SK-N-SH treated with all-trans-retinoic acid at 6 μM for 48 hours (cell line): Measurements from ENCODE around the gene SETD3.

Experiments used
- ATAC-seq: fragments of 200-7000 bp; cut with Tn5 transposase; 3 replicates; pipeline ENCODE4 v1.9.1; 2020; ENCODE audit warnings: mild to moderate bottlenecking, moderate library complexity
- ARNTL ChIP-seq: fragments of 450-650 bp; formaldehyde crosslinking; IDR thresholded peaks from 2 replicates; pipeline ENCODE4 v1.5.0; 2020; ENCODE audit warnings: low read depth, mild to moderate bottlenecking, moderate library complexity, borderline replicate concordance
- BACH2 ChIP-seq: fragments of 250-450 bp; sonication (Bioruptor Pico); IDR thresholded peaks from 2 replicates; pipeline ENCODE4 v1.9.0; 2021; ENCODE audit warnings: mild to moderate bottlenecking, borderline replicate concordance
- CREB5 ChIP-seq: fragments of 250-450 bp; sonication (Bioruptor Pico); IDR thresholded peaks from 2 replicates; pipeline ENCODE4 v1.5.1; 2020; ENCODE audit warnings: low read depth, mild to moderate bottlenecking, moderate library complexity
- CSDC2 ChIP-seq: fragments of 250-450 bp; sonication (Bioruptor Pico); IDR thresholded peaks from 2 replicates; pipeline ENCODE4 v1.5.0; 2020; ENCODE audit warnings: mild to moderate bottlenecking, moderate library complexity
- ESRRG ChIP-seq: fragments of 250-450 bp; sonication (Bioruptor Pico); IDR thresholded peaks from 2 replicates; pipeline ENCODE4 v1.6.1; 2021; ENCODE audit warnings: mild to moderate bottlenecking
- GLIS3 ChIP-seq: fragments of 250-450 bp; sonication (Bioruptor Pico); IDR thresholded peaks from 2 replicates; pipeline ENCODE4 v1.5.0; 2020; ENCODE audit warnings: mild to moderate bottlenecking, moderate library complexity
- ISL1 ChIP-seq: fragments of 250-450 bp; sonication (Bioruptor Pico); IDR thresholded peaks from 2 replicates; pipeline ENCODE4 v2.1.2; 2022; ENCODE audit warnings: mild to moderate bottlenecking, moderate library complexity
- OSR1 ChIP-seq: fragments of 250-450 bp; sonication (Bioruptor Pico); IDR thresholded peaks from 2 replicates; pipeline ENCODE4 v1.8.0; 2022; ENCODE audit warnings: moderate library complexity, mild to moderate bottlenecking, inconsistent platforms
- PATZ1 ChIP-seq: fragments of 250-450 bp; sonication (Bioruptor Pico); IDR thresholded peaks from 2 replicates; pipeline ENCODE4 v1.8.0; 2020; ENCODE audit warnings: mild to moderate bottlenecking, moderate library complexity, borderline replicate concordance
- PPARA ChIP-seq: fragments of 250-450 bp; sonication (Bioruptor Pico); IDR thresholded peaks from 2 replicates; pipeline ENCODE4 v1.5.0; 2020; ENCODE audit warnings: mild to moderate bottlenecking, borderline replicate concordance
- RARB ChIP-seq: fragments of 250-450 bp; sonication (Bioruptor Pico); IDR thresholded peaks from 2 replicates; pipeline ENCODE4 v1.8.0; 2021; ENCODE audit warnings: mild to moderate bottlenecking, moderate library complexity
- SNAI2 ChIP-seq: fragments of 250-450 bp; sonication (Bioruptor Pico); IDR thresholded peaks from 2 replicates; pipeline ENCODE4 v1.5.0; 2020; ENCODE audit warnings: mild to moderate bottlenecking, moderate library complexity
- TCF4 ChIP-seq: fragments of 250-450 bp; sonication (Bioruptor Pico); IDR thresholded peaks from 2 replicates; pipeline ENCODE4 v1.8.0; 2021; ENCODE audit warnings: mild to moderate bottlenecking, moderate library complexity, borderline replicate concordance
- TSHZ2 ChIP-seq: fragments of 250-450 bp; sonication (Bioruptor Pico); IDR thresholded peaks from 2 replicates; pipeline ENCODE4 v1.5.0; 2020; ENCODE audit warnings: mild to moderate bottlenecking, moderate library complexity
- ZFP3 ChIP-seq: fragments of 250-450 bp; sonication (Bioruptor Pico); IDR thresholded peaks from 2 replicates; pipeline ENCODE4 v1.5.0; 2020; ENCODE audit warnings: mild to moderate bottlenecking, moderate library complexity
- ZNF565 ChIP-seq: fragments of 450-650 bp; formaldehyde crosslinking; conservative IDR thresholded peaks from 2 replicates; pipeline ENCODE4 v1.5.0; 2020; ENCODE audit warnings: low read depth, mild to moderate bottlenecking, moderate library complexity
- ZNF70 ChIP-seq: fragments of 450-650 bp; formaldehyde crosslinking; IDR thresholded peaks from 2 replicates; pipeline ENCODE4 v1.5.0; 2020; ENCODE audit warnings: mild to moderate bottlenecking, moderate library complexity
- ZNF8 ChIP-seq: fragments of 450-650 bp; formaldehyde crosslinking; IDR thresholded peaks from 2 replicates; pipeline ENCODE4 v1.5.0; 2020; ENCODE audit warnings: mild to moderate bottlenecking, moderate library complexity
- TF ChIP-seq, protein P1 (sequence below): fragments of 250-450 bp; sonication (Bioruptor Pico); IDR thresholded peaks from 2 replicates; pipeline ENCODE4 v1.8.0; 2021; ENCODE audit warnings: low read depth, mild to moderate bottlenecking, moderate library complexity, borderline replicate concordance

Gene SETD3

GRCh38 chr14:99382071-99382470 is 98.6 kb downstream of the SETD3 start:
- ATAC-seq: no peak
- TF ChIP-seq TCF4 (CRISPR knock-in tag) (no peak), PATZ1 (CRISPR knock-in tag) (no peak), ESRRG (CRISPR knock-in tag) (no peak), ZNF565 (no peak)

DNA sequence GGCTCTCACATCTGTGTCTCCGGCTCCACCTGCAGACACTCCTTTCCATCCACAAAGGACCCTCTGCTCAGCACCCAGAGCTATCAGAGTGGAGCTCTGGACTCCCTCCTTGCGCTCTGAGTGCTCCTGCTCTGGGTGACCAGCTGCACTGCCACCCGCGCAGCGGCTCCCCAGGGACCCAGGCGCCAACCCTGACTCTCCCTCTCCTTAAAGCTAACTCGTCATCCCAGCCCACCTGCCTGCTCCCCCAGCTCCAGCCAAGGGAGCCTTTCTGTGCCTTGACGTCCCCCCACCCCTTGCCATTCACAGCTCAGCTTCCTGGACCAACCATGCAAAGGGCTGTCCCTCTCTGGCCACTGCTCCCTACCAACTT is 99.0 kb downstream of the SETD3 start:
- TF ChIP-seq CREB5 (CRISPR knock-in tag) (no peak), ARNTL (CRISPR knock-in tag) (no peak), ZFP3 (CRISPR knock-in tag) (no peak), ZNF565 (no peak), ZNF70 (CRISPR knock-in tag) (no peak), ISL1 (CRISPR knock-in tag) (no peak), GLIS3 (CRISPR knock-in tag) (no peak), PPARA (no peak), ESRRG (CRISPR knock-in tag) (no peak), TCF4 (CRISPR knock-in tag) (no peak), OSR1 (CRISPR knock-in tag) (no peak), RARB (no peak), PATZ1 (CRISPR knock-in tag) (no peak), CSDC2 (CRISPR knock-in tag) (no peak)
- TF ChIP-seq, protein P1, sequence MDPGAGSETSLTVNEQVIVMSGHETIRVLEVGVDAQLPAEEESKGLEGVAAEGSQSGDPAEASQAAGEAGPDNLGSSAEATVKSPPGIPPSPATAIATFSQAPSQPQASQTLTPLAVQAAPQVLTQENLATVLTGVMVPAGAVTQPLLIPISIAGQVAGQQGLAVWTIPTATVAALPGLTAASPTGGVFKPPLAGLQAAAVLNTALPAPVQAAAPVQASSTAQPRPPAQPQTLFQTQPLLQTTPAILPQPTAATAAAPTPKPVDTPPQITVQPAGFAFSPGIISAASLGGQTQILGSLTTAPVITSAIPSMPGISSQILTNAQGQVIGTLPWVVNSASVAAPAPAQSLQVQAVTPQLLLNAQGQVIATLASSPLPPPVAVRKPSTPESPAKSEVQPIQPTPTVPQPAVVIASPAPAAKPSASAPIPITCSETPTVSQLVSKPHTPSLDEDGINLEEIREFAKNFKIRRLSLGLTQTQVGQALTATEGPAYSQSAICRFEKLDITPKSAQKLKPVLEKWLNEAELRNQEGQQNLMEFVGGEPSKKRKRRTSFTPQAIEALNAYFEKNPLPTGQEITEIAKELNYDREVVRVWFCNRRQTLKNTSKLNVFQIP (CRISPR knock-in tag): no peak
- peak; percentile 24 for ATAC-seq

- TF ChIP-seq ESRRG (CRISPR knock-in tag) (no peak), TSHZ2 (no peak), CREB5 (CRISPR knock-in tag) (no peak), SNAI2 (no peak), PATZ1 (CRISPR knock-in tag) (no peak), ZNF565 (no peak), ZNF8 (CRISPR knock-in tag) (no peak), ARNTL (CRISPR knock-in tag) (no peak), BACH2 (CRISPR knock-in tag) (no peak)
- TF ChIP-seq, protein P1 (CRISPR knock-in tag): no peak
- ATAC-seq: peak; percentile 18; the same call in 2 of the 3 replicates
Observed at GRCh38 chr14:99380991-99381687, 99.5 kb downstream of the SETD3 start.
